Muscle layer of colon (tissue), 2 donors: ENCODE data around the gene GALNT9.

Source experiments
- H3K27ac ChIP-seq: one replicate; pipeline ENCODE4 v1.7.0; 2013; ENCODE audit warnings: low read depth, mild to moderate bottlenecking, low read length, moderate library complexity
- H3K27me3 ChIP-seq, 2 donors: one replicate each; pipeline ENCODE4 v1.7.0; 2013; ENCODE audit warnings: low read length in 2 of 2, mild to moderate bottlenecking in 2 of 2; ENCODE audit not compliant: insufficient read depth in 2 of 2, control insufficient read depth in 1 of 2
- H3K36me3 ChIP-seq: one replicate; pipeline ENCODE4 v1.7.0; 2013; ENCODE audit warnings: mild to moderate bottlenecking, low read length; ENCODE audit not compliant: insufficient read depth
- H3K4me1 ChIP-seq: one replicate; pipeline ENCODE4 v1.7.0; 2013; ENCODE audit warnings: mild to moderate bottlenecking, low read length; ENCODE audit not compliant: insufficient read depth
- H3K4me3 ChIP-seq, 2 donors: one replicate each; pipeline ENCODE4 v1.7.0; 2013; ENCODE audit warnings: low read length in 2 of 2, low read depth in 1 of 2, mild to moderate bottlenecking in 1 of 2, moderate library complexity in 1 of 2
- H3K9ac ChIP-seq: one replicate; pipeline ENCODE4 v1.7.0; 2013; ENCODE audit warnings: low read length
- H3K9me3 ChIP-seq: one replicate; pipeline ENCODE4 v1.7.0; 2013; ENCODE audit warnings: mild to moderate bottlenecking, low read length
- donor health status: abdominal sarcoma.
- donor health status: Adenocarcinoma of cecum.

The GALNT9 gene

GRCh38 chr12:132314516-132315233 is 14.7 kb downstream of the GALNT9 start:
- H3K36me3 ChIP-seq, result no peaks in the 10 kb centered on the region
- no peaks in the 10 kb centered on the region for H3K4me1 ChIP-seq
- H3K27me3 ChIP-seq, result peaks cover 0 to 6% of the 10 kb centered on the region in 2 donors
- H3K9ac ChIP-seq, result no peak overlapping the region
- H3K9me3 ChIP-seq, result no peaks in the 10 kb centered on the region
- no peak overlapping the region for H3K4me3 ChIP-seq
- H3K27ac ChIP-seq, result no peak overlapping the region

DNA sequence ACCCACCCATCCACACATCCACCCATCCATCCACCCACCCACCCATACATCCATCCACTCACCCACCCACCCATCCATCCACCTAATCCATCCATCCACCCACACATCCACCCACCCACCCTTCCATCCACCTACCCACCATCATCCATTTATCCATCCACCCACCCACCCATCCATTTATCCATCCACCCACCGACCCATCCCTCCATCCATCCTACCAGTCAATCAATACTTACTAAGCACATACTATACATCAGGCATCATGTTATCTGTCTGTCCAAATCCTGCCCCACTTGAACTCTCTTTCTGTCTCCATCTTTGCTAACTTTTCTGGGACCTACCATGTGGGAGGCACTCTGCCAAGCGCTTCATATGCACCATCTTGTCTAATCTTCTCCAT is 15.4 kb downstream of the GALNT9 start:
- no peaks in the 10 kb centered on the region for H3K4me1 ChIP-seq
- no peaks in the 10 kb centered on the region for H3K36me3 ChIP-seq
- H3K4me3 ChIP-seq, result no peak overlapping the region
- H3K27ac ChIP-seq, result no peak overlapping the region
- H3K27me3 ChIP-seq, result peaks cover 0 to 6% of the 10 kb centered on the region in 2 donors
- no peak overlapping the region for H3K9ac ChIP-seq
- H3K9me3 ChIP-seq, result no peaks in the 10 kb centered on the region

- Histone ChIP-seq H3K36me3 (no peaks in the 10 kb centered on the region), H3K4me3 (no peak overlapping the region), H3K9ac (no peak overlapping the region), H3K9me3 (no peaks in the 10 kb centered on the region), H3K4me1 (no peaks in the 10 kb centered on the region), H3K27me3 (peaks cover 0 to 6% of the 10 kb centered on the region in 2 donors), H3K27ac (no peak overlapping the region)
Observed at GRCh38 chr12:132313182-132313581, 16.2 kb downstream of the GALNT9 start.

DNA sequence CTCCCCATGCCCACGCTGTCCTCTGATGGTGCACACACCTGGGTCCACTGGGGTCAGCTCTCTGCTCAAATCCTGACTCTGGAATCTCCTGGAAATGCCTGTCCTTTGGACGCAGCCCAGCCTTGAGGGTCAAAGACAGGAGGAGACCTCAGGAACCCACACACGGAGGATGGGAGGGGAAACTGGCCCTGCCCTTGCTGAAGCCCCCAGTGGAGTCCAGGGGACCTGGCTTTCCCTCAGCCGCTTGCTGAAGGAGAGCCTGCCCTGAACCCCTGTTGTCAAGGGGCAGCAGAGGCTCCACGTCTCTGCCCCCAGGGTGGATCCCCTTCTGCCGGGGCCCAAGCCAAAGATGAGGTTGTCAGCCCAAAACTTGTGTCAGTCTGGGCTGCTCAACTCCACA is 16.9 kb downstream of the GALNT9 start:
- Histone ChIP-seq H3K27ac (no peak overlapping the region), H3K4me1 (no peaks in the 10 kb centered on the region), H3K4me3 (no peak overlapping the region), H3K9ac (no peak overlapping the region), H3K9me3 (no peaks in the 10 kb centered on the region), H3K27me3 (peaks cover 0 to 6% of the 10 kb centered on the region in 2 donors), H3K36me3 (no peaks in the 10 kb centered on the region)

GRCh38 chr12:132311201-132311915 is 18.0 kb downstream of the GALNT9 start:
- Histone ChIP-seq H3K36me3 (no peaks in the 10 kb centered on the region), H3K4me1 (no peaks in the 10 kb centered on the region), H3K27me3 (peaks cover 0 to 6% of the 10 kb centered on the region in 2 donors), H3K9ac (no peak overlapping the region), H3K9me3 (no peaks in the 10 kb centered on the region), H3K4me3 (no peak overlapping the region), H3K27ac (no peak overlapping the region)

DNA sequence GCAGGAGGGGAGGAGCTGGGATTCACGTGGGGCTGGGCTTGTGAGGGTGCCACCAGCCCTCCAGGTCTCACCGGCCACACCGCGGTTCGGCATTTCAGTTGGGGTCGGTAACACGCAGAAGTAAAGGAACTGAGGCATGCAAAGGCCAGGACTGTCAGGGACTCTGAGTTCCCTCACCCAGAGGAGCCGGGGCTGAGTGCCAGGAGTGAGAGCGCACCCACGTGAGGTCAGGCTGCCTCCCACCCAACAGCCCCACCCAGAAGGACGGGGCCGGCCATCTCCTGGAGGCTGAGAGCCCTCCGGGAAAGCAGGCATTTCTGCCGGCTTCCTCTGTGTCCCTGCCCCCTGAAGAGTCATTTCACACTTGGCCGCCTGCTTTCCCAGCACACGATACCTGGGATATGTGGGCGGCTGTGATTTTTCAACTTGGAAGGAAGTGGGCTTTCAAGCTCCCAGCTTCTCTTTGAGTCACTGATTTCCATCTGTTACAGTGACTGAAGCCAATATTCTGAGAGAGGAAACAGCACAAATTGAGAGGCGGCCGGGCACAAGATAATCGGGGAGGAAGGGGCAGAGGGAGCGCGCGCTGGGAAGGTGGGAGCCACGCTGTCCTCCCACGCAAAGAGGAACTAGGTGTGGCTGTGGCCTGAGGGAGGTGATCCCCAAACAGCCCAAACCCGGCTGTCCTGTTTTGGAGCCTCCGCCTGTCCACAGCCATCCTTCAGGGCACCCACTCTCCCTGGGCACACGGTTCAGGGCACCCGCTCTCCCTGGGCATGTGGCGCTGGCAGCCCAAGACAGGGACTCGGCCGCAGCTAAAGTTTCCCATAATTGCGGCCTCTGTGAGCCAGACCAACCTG is 19.0 kb downstream of the GALNT9 start:
- H3K36me3 ChIP-seq, result no peaks in the 10 kb centered on the region
- no peak overlapping the region for H3K4me3 ChIP-seq
- H3K27me3 ChIP-seq, result no peaks in the 10 kb centered on the region
- no peak overlapping the region for H3K9ac ChIP-seq
- no peaks in the 10 kb centered on the region for H3K9me3 ChIP-seq
- no peaks in the 10 kb centered on the region for H3K4me1 ChIP-seq
- no peak overlapping the region for H3K27ac ChIP-seq

DNA sequence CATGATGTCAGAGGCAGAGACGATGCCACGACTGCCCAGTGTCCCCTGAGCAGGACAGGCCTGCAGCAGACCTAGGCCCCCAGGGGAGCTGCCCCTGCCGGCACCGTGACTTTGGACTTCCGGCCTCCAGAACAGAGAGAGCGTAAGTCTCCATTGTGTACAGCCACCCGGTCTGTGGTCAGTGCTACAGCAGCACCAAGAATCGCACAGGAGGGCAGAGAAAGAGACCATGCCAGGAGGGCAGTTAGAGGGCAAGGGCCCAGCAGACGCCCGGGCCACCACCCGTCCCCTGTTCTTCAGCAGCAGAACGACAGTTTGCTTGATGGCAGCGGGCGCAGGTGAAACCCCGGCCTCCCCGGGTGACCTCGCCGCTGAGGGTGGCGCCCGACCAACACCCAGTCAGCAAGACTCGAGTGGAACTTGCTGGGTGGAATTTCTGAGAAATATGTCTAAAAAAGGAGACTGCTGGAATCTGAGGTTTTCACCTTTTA is 19.7 kb downstream of the GALNT9 start:
- H3K27me3 ChIP-seq, result no peaks in the 10 kb centered on the region
- no peaks in the 10 kb centered on the region for H3K36me3 ChIP-seq
- H3K9ac ChIP-seq, result no peak overlapping the region
- no peaks in the 10 kb centered on the region for H3K9me3 ChIP-seq
- H3K4me3 ChIP-seq, result no peak overlapping the region
- no peak overlapping the region for H3K27ac ChIP-seq
- H3K4me1 ChIP-seq, result no peaks in the 10 kb centered on the region

- H3K27ac ChIP-seq, result no peak overlapping the region
- no peaks in the 10 kb centered on the region for H3K27me3 ChIP-seq
Observed at GRCh38 chr12:132308853-132309595, 20.4 kb downstream of the GALNT9 start.

DNA sequence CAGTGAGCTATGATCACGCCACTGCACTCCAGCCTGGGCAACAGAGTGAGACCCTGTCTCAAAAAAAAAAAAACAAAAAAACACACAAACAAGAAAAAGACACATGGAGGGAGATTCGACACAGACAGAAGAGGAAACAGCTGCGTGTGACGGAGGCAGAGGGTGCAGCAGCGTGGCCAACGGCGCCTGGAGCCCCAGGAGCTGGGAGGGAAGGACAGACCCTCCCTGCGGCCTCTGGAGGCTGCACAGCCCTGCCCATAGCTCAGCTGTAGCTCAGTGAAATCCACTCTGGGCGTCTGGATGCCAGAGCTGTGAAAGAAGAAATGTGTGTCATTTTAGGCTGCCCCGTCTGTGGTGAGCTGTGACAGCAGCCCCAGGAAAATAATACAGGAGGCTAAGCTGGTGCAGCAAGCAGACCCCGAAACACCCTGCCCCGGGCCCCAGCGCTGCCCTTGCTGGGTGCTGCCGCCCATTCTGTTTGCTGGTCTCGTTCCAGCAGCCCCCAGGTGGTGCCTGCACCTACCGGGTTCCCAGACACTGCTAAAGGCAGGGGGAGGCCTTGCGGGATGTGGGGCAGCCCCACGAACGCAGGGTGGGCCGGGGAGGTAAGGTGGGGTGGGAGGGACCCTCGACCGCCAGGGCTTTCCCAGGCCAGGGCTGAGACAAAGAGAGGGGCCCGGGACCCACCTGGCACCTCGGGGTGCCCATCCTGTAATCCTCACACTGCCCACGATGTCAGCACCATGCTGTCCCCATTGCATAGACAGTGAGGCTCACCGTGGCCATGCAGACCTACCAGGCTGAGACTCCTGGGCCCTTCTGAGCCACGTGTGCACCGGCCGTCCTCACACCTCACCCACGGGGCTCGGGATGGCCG is 21.2 kb downstream of the GALNT9 start:
- H3K27ac ChIP-seq, result no peak overlapping the region
- no peaks in the 10 kb centered on the region for H3K36me3 ChIP-seq
- H3K9ac ChIP-seq, result no peak overlapping the region
- no peak overlapping the region for H3K4me3 ChIP-seq
- no peaks in the 10 kb centered on the region for H3K27me3 ChIP-seq
- no peaks in the 10 kb centered on the region for H3K4me1 ChIP-seq
- H3K9me3 ChIP-seq, result no peaks in the 10 kb centered on the region

More at GRCh38 chr12:132308853-132309595, 20.4 kb downstream of the GALNT9 start:
- Histone ChIP-seq H3K9me3 (no peaks in the 10 kb centered on the region), H3K4me1 (no peaks in the 10 kb centered on the region), H3K36me3 (no peaks in the 10 kb centered on the region), H3K4me3 (no peak overlapping the region), H3K9ac (no peak overlapping the region)

DNA sequence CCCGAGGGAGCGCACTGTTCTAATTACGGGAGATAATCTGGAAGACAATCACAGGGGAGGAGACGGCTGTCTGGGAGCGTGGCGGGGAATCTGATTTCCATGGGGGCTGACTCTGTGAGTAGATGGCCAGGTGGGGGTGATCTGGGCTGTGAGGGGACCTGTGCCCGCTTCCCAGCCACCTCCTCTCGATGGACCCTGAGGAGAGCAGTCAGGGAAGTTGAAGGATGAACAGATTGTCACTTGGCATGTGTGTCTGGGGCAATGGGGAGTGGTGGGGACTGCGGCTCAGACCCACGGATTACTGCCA is 22.6 kb downstream of the GALNT9 start:
- H3K27ac ChIP-seq, result no peak overlapping the region
- no peaks in the 10 kb centered on the region for H3K36me3 ChIP-seq
- H3K4me1 ChIP-seq, result no peaks in the 10 kb centered on the region
- no peaks in the 10 kb centered on the region for H3K9me3 ChIP-seq
- no peak overlapping the region for H3K4me3 ChIP-seq
- no peak overlapping the region for H3K9ac ChIP-seq
- H3K27me3 ChIP-seq, result peaks cover 0 to 4% of the 10 kb centered on the region in 2 donors
